CD4-positive, alpha-beta memory T cell (primary cell): ENCODE results near the gene CHCHD4. TPM values are rescaled to one million over a fixed set of nuclear protein-coding genes. Genes with fewer than 3 reads are reported as not detected.

Experiments used
- CTCF ChIA-PET: fragments of 350-600 bp; sonication (Branson Sonifier 250); formaldehyde crosslinking; loops from one replicate; lab custom pipeline; 2021; ENCODE audit warnings: inconsistent platforms; ENCODE audit not compliant: partially characterized antibody; lab: Charles Lee
- POLR2A ChIA-PET: fragments of 350-600 bp; sonication (Branson Sonifier 250); formaldehyde crosslinking; loops from one replicate; lab custom pipeline; 2021; ENCODE audit not compliant: partially characterized antibody; lab: Charles Lee
- DNase-seq, 5 donors: peaks; one replicate each; pipeline versions ENCODE4 v3.0.0 to v3.0.0-alpha.2; 2020 to 2022; ENCODE audit warnings: mixed read lengths in 1 of 5
- H3K27ac ChIP-seq: one replicate; pipeline ENCODE4 v1.7.0; 2013; ENCODE audit warnings: low read depth, low read length
- H3K27me3 ChIP-seq: 2 replicates; pipeline ENCODE4 v1.7.0; 2013; ENCODE audit warnings: mild to moderate bottlenecking, low read length, moderate library complexity; ENCODE audit not compliant: insufficient read depth
- H3K36me3 ChIP-seq: 2 replicates; pipeline ENCODE4 v1.7.0; 2013; ENCODE audit warnings: mild to moderate bottlenecking, low read length, moderate library complexity; ENCODE audit not compliant: insufficient read depth
- H3K4me1 ChIP-seq: 2 replicates; pipeline ENCODE4 v1.7.0; 2013; ENCODE audit warnings: mild to moderate bottlenecking, low read length, moderate library complexity; ENCODE audit not compliant: insufficient read depth
- H3K4me3 ChIP-seq, 2 donors: one replicate each; pipeline ENCODE4 v1.7.0; 2013; ENCODE audit warnings: low read length in 2 of 2, mild to moderate bottlenecking in 1 of 2
- H3K9me3 ChIP-seq, 2 donors: one replicate each; pipeline ENCODE4 v1.7.0; 2013; ENCODE audit warnings: low read length in 2 of 2, control low read depth in 1 of 2; ENCODE audit not compliant: control insufficient read depth in 1 of 2
- H3K27ac Mint-ChIP-seq, 7 donors: one replicate each; pipeline ENCODE4 v1.8.0; 2020 to 2021; ENCODE audit warnings: mixed read lengths in 7 of 7, mild to moderate bottlenecking in 6 of 7, inconsistent platforms in 3 of 7, moderate library complexity in 3 of 7
- H3K27me3 Mint-ChIP-seq, 2 donors: one replicate each; pipeline ENCODE4 v1.8.0; 2020 to 2021; ENCODE audit warnings: mixed read lengths in 2 of 2
- H3K36me3 Mint-ChIP-seq, 2 donors: one replicate each; pipeline ENCODE4 v1.8.0; 2020 to 2021; ENCODE audit warnings: mixed read lengths in 2 of 2, inconsistent platforms in 1 of 2, mild to moderate bottlenecking in 1 of 2
- H3K4me1 Mint-ChIP-seq, 4 donors: one replicate each; pipeline ENCODE4 v1.8.0; 2020 to 2021; ENCODE audit warnings: mixed read lengths in 4 of 4, mild to moderate bottlenecking in 1 of 4
- H3K4me3 Mint-ChIP-seq, 8 donors: one replicate each; pipeline ENCODE4 v1.8.0; 2020 to 2021; ENCODE audit warnings: mixed read lengths in 8 of 8, mild to moderate bottlenecking in 7 of 8, moderate library complexity in 6 of 8, inconsistent platforms in 3 of 8
- H3K9me3 Mint-ChIP-seq, 8 donors: one replicate each; pipeline ENCODE4 v1.8.0; 2020 to 2021; ENCODE audit warnings: mixed read lengths in 8 of 8, mild to moderate bottlenecking in 5 of 8, inconsistent platforms in 3 of 8, moderate library complexity in 1 of 8
- intact Hi-C: fragments of 100-400 bp; cut with micrococcal nuclease; formaldehyde crosslinking; loops from one replicate; pipeline ENCODE4 v1.15.1; 2023
- polyA plus RNA-seq, 2 donors: library from polyadenylated mRNA; unstranded; fragments of 300-500 nt; fragmentation: Illumina TruSeq; gene quantifications; one replicate each; pipeline ENCODE4 v1.2.3, GENCODE V29; 2021
- total RNA-seq, 2 experiments: library from RNA; stranded (reverse); gene quantifications; one replicate each; pipeline ENCODE4 v1.2.3, GENCODE V29; 2021

Gene CHCHD4
- total and polyA plus RNA-seq, 4 experiments from 2014 or later, result 7.5 to 17.5 (median 13.4) TPM

GRCh38 chr3:14142567-14143270 lies 18.0 kb upstream of the CHCHD4 start:
- Histone ChIP-seq H3K27me3 (no peaks in the 10 kb centered on the region), H3K4me3 (peak overlapping the region in 1 of 2 donors; percentile 11), H3K36me3 (peaks cover 29% of the 10 kb centered on the region), H3K9me3 (no peaks in the 10 kb centered on the region), H3K27ac (peak overlapping the region; percentile 95), H3K4me1 (peaks cover 67% of the 10 kb centered on the region)
- DNase-seq, result peak; percentile 79 to 92 (median 84)
- H3K4me1 Mint-ChIP-seq, result peaks cover 49 to 81% (median 62%) of the 10 kb centered on the region in 4 donors
- peak overlapping the region; percentile 58 to 84 (median 76) for H3K4me3 Mint-ChIP-seq
- H3K36me3 Mint-ChIP-seq, result peaks cover 29 to 67% of the 10 kb centered on the region in 2 donors
- peak overlapping the region; percentile 95 to 100 (median 100) for H3K27ac Mint-ChIP-seq
- ChIA-PET CTCF (interaction anchor here (1.5 to 5.8 kb wide), 5 partner anchors 11 to 61 kb away, joined by 4 to 41 read pairs (median 10); partner anchors contain the start of genes CHCHD4, LSM3, TMEM43 and XPC), POLR2A (interaction anchor here (0.6 to 18.6 kb wide), 10 partner anchors 10 to 1302 kb away, joined by 3 to 342 read pairs (median 8); partner anchors contain the start of genes CCDC174, CHCHD4, LSM3 and SLC6A6)
- intact Hi-C loops, result loop anchor here (5.0 kb wide), 1 partner anchor 245 kb away; no protein-coding TSS in a partner anchor
- no peaks in the 10 kb centered on the region for H3K9me3 Mint-ChIP-seq
- no peaks in the 10 kb centered on the region for H3K27me3 Mint-ChIP-seq

GRCh38 chr3:14141602-14142341 lies 17.1 kb upstream of the CHCHD4 start:
- H3K4me1 Mint-ChIP-seq, result peaks cover 49 to 81% (median 59%) of the 10 kb centered on the region in 4 donors
- H3K27me3 Mint-ChIP-seq, result no peaks in the 10 kb centered on the region
- H3K9me3 Mint-ChIP-seq, result no peaks in the 10 kb centered on the region
- H3K4me3 ChIP-seq, result peak overlapping the region in 1 of 2 donors; percentile 40
- peak overlapping the region; percentile 58 to 84 (median 76) for H3K4me3 Mint-ChIP-seq
- peaks cover 19% of the 10 kb centered on the region for H3K36me3 ChIP-seq
- H3K9me3 ChIP-seq, result no peaks in the 10 kb centered on the region
- POLR2A ChIA-PET, result interaction anchor here (1.1 to 18.6 kb wide), 6 partner anchors 11 to 261 kb away, joined by 4 to 342 read pairs (median 6); partner anchors contain the start of genes CHCHD4, LSM3, SLC6A6 and TMEM43
- peak overlapping the region; percentile 95 for H3K27ac ChIP-seq
- peak overlapping the region; percentile 95 to 100 (median 100) for H3K27ac Mint-ChIP-seq
- H3K4me1 ChIP-seq, result peaks cover 67% of the 10 kb centered on the region
- H3K36me3 Mint-ChIP-seq, result peaks cover 24 to 62% of the 10 kb centered on the region in 2 donors
- intact Hi-C loops, result loop anchor here (5.0 kb wide), 1 partner anchor 244 kb away; no protein-coding TSS in a partner anchor
- peak in 1 of 5 donors; percentile 53 for DNase-seq
- CTCF ChIA-PET, result interaction anchor here (1.1 to 5.8 kb wide), 5 partner anchors 17 to 62 kb away, joined by 4 to 41 read pairs (median 10); partner anchors contain the start of genes CHCHD4, LSM3, TMEM43 and XPC
- H3K27me3 ChIP-seq, result no peaks in the 10 kb centered on the region

GRCh38 chr3:14141144-14141543 lies 16.5 kb upstream of the CHCHD4 start:
- intact Hi-C loops, result loop anchor here (5.0 kb wide), 1 partner anchor 244 kb away; no protein-coding TSS in a partner anchor
- peak overlapping the region; percentile 95 for H3K27ac ChIP-seq
- DNase-seq, result no peak
- no peak overlapping the region for H3K4me3 ChIP-seq
- no peaks in the 10 kb centered on the region for H3K27me3 Mint-ChIP-seq
- H3K9me3 Mint-ChIP-seq, result no peaks in the 10 kb centered on the region
- H3K4me1 ChIP-seq, result peaks cover 66% of the 10 kb centered on the region
- no peaks in the 10 kb centered on the region for H3K9me3 ChIP-seq
- ChIA-PET POLR2A (interaction anchor here (0.6 to 18.6 kb wide), 4 partner anchors 9 to 36 kb away, joined by 3 to 342 read pairs (median 112); partner anchors contain the start of genes CHCHD4, LSM3, TMEM43 and XPC), CTCF (interaction anchor here (1.1 to 3.2 kb wide), 2 partner anchors 16 to 63 kb away, joined by 4 to 10 read pairs; partner anchors contain the start of genes CHCHD4 and TMEM43)
- peak overlapping the region; percentile 95 to 100 (median 100) for H3K27ac Mint-ChIP-seq
- H3K36me3 Mint-ChIP-seq, result peaks cover 24 to 59% of the 10 kb centered on the region in 2 donors
- H3K4me3 Mint-ChIP-seq, result peak overlapping the region in 6 of 8 donors; percentile 46 to 77 (median 64)
- H3K27me3 ChIP-seq, result no peaks in the 10 kb centered on the region
- peaks cover 46 to 76% (median 55%) of the 10 kb centered on the region in 4 donors for H3K4me1 Mint-ChIP-seq
- peaks cover 15% of the 10 kb centered on the region for H3K36me3 ChIP-seq

- Histone ChIP-seq H3K4me1 (peaks cover 61% of the 10 kb centered on the region), H3K36me3 (peaks cover 17% of the 10 kb centered on the region), H3K27ac (peak overlapping the region; percentile 95), H3K9me3 (no peaks in the 10 kb centered on the region), H3K27me3 (no peaks in the 10 kb centered on the region), H3K4me3 (no peak overlapping the region)
- Mint-ChIP-seq H3K9me3 (no peaks in the 10 kb centered on the region), H3K36me3 (peaks cover 29 to 60% of the 10 kb centered on the region in 2 donors), H3K4me3 (peak overlapping the region in 3 of 8 donors; percentile 56 to 71 (median 69)), H3K27me3 (no peaks in the 10 kb centered on the region), H3K27ac (peak overlapping the region; percentile 95 to 100 (median 100)), H3K4me1 (peaks cover 46 to 72% (median 54%) of the 10 kb centered on the region in 4 donors)
- POLR2A ChIA-PET, result interaction anchor here (0.6 to 18.6 kb wide), 3 partner anchors 9 to 36 kb away, joined by 3 to 342 read pairs (median 220); partner anchors contain the start of genes CHCHD4, LSM3, TMEM43 and XPC
- DNase-seq, result no peak
- intact Hi-C loops, result loop anchor here (5.0 kb wide), 1 partner anchor 243 kb away; no protein-coding TSS in a partner anchor
- CTCF ChIA-PET, result interaction anchor here (1.1 to 3.2 kb wide), 2 partner anchors 16 to 63 kb away, joined by 4 to 10 read pairs; partner anchors contain the start of genes CHCHD4 and TMEM43
Observed at GRCh38 chr3:14140668-14141067, 16.0 kb upstream of the CHCHD4 start.

GRCh38 chr3:14139771-14140170 lies 15.1 kb upstream of the CHCHD4 start:
- POLR2A ChIA-PET, result interaction anchor here (9.9 to 18.6 kb wide), 2 partner anchors 11 to 37 kb away, joined by 220 to 342 read pairs; partner anchors contain the start of genes CHCHD4, LSM3, TMEM43 and XPC
- Histone ChIP-seq H3K27me3 (no peaks in the 10 kb centered on the region), H3K4me1 (peaks cover 52% of the 10 kb centered on the region), H3K9me3 (no peaks in the 10 kb centered on the region), H3K36me3 (peaks cover 20% of the 10 kb centered on the region), H3K27ac (peak overlapping the region; percentile 95), H3K4me3 (no peak overlapping the region)
- intact Hi-C loops, result loop anchor here (5.0 kb wide), 1 partner anchor 242 kb away; no protein-coding TSS in a partner anchor
- Mint-ChIP-seq H3K27ac (peak overlapping the region in 6 of 7 donors; percentile 47 to 100 (median 95)), H3K4me1 (peaks cover 41 to 63% (median 49%) of the 10 kb centered on the region in 4 donors), H3K36me3 (peaks cover 31 to 63% of the 10 kb centered on the region in 2 donors), H3K9me3 (no peaks in the 10 kb centered on the region), H3K27me3 (no peaks in the 10 kb centered on the region), H3K4me3 (peak overlapping the region in 1 of 8 donors; percentile 43)
- CTCF ChIA-PET, result no interaction called here
- DNase-seq, result no peak

- H3K4me1 Mint-ChIP-seq, result peaks cover 35 to 56% (median 42%) of the 10 kb centered on the region in 4 donors
- peaks cover 45% of the 10 kb centered on the region for H3K4me1 ChIP-seq
- H3K4me3 ChIP-seq, result no peak overlapping the region
- peak overlapping the region; percentile 47 to 100 (median 74) for H3K27ac Mint-ChIP-seq
- H3K4me3 Mint-ChIP-seq, result no peak overlapping the region
- ChIA-PET CTCF (no interaction called here), POLR2A (interaction anchor here (9.9 to 18.6 kb wide), 2 partner anchors 10 to 38 kb away, joined by 220 to 342 read pairs; partner anchors contain the start of genes CHCHD4, LSM3, TMEM43 and XPC)
- H3K27me3 ChIP-seq, result no peaks in the 10 kb centered on the region
- H3K36me3 ChIP-seq, result peaks cover 27% of the 10 kb centered on the region
- no peaks in the 10 kb centered on the region for H3K9me3 Mint-ChIP-seq
- intact Hi-C loops, result no loop called here
- no peaks in the 10 kb centered on the region for H3K27me3 Mint-ChIP-seq
- H3K27ac ChIP-seq, result no peak overlapping the region
- H3K9me3 ChIP-seq, result no peaks in the 10 kb centered on the region
- H3K36me3 Mint-ChIP-seq, result peaks cover 31 to 65% of the 10 kb centered on the region in 2 donors
- no peak for DNase-seq
Observed at GRCh38 chr3:14138878-14139655, 14.4 kb upstream of the CHCHD4 start.
